ENCODE results near the gene IGFBP4. TPM values are rescaled to one million over a fixed set of nuclear protein-coding genes. Genes with fewer than 3 reads are reported as not detected.
"Not testable (repeated sequence)": the region's sequence is repeated elsewhere in the genome, so short reads cannot be mapped to it uniquely, and the experiment has no call there.

The IGFBP4 gene
- total RNA-seq (100 to 1,000 TPM in 3 of 6 donors, 10 to 100 TPM in 3; 30.2 to 190 (median 80.4) TPM), polyA plus RNA-seq (10 to 100 TPM; 58.7 to 72.3 TPM)

DNA sequence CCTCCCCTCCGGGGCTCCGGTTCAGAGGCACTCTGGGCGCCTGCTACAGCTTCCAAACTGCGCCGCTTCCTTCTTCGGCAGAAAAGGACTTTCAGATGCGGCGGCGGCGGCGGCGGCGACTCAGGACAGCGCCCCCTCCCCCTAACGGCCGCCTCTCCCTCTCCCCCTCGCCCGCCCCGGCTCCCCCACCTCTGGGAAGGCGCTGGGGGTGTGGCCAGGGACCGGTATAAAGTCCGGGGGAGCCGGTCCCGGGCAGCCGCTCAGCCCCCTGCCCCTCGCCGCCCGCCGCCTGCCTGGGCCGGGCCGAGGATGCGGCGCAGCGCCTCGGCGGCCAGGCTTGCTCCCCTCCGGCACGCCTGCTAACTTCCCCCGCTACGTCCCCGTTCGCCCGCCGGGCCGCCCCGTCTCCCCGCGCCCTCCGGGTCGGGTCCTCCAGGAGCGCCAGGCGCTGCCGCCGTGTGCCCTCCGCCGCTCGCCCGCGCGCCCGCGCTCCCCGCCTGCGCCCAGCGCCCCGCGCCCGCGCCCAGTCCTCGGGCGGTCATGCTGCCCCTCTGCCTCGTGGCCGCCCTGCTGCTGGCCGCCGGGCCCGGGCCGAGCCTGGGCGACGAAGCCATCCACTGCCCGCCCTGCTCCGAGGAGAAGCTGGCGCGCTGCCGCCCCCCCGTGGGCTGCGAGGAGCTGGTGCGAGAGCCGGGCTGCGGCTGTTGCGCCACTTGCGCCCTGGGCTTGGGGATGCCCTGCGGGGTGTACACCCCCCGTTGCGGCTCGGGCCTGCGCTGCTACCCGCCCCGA lies at the start of gene IGFBP4:
TSS of gene IGFBP4 (plus strand) at position 255 of the 792 bp plus-strand sequence. CDS start at position 541, 286 bp downstream.
- Histone ChIP-seq H3K36me3 (no peaks in the 10 kb centered on the region), H3K4me3 (peak within 1 kb of the TSS; percentile 18 to 52 (median 28)), H3K4me1 (peaks cover 3 to 8% (median 5%) of the 10 kb centered on the region in 3 donors), H3K9me3 (no peaks in the 10 kb centered on the region), H3K27me3 (no peaks in the 10 kb centered on the region), H3K27ac (peak within 1 kb of the TSS in 3 of 4 donors; percentile 17 to 54 (median 44))
- peak; percentile 59 to 91 (median 74) for DNase-seq
- TF ChIP-seq, protein P1, sequence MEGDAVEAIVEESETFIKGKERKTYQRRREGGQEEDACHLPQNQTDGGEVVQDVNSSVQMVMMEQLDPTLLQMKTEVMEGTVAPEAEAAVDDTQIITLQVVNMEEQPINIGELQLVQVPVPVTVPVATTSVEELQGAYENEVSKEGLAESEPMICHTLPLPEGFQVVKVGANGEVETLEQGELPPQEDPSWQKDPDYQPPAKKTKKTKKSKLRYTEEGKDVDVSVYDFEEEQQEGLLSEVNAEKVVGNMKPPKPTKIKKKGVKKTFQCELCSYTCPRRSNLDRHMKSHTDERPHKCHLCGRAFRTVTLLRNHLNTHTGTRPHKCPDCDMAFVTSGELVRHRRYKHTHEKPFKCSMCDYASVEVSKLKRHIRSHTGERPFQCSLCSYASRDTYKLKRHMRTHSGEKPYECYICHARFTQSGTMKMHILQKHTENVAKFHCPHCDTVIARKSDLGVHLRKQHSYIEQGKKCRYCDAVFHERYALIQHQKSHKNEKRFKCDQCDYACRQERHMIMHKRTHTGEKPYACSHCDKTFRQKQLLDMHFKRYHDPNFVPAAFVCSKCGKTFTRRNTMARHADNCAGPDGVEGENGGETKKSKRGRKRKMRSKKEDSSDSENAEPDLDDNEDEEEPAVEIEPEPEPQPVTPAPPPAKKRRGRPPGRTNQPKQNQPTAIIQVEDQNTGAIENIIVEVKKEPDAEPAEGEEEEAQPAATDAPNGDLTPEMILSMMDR (IDR thresholded peaks at IDR 0.05): peak in 1 of 4 donors; percentile 19
- intact Hi-C loops (cut with DNase I): loop anchor here in 2 of 3 donors (5.0 kb wide), 2 partner anchors 34 to 89 kb away; no protein-coding TSS in a partner anchor
- FAIRE-seq: no peak
- 3% methylated on average over 66 to 98 of the region's 98 CpGs for WGBS, 2 donors
- peak; percentile 49 to 79 (median 72) for ATAC-seq

DNA sequence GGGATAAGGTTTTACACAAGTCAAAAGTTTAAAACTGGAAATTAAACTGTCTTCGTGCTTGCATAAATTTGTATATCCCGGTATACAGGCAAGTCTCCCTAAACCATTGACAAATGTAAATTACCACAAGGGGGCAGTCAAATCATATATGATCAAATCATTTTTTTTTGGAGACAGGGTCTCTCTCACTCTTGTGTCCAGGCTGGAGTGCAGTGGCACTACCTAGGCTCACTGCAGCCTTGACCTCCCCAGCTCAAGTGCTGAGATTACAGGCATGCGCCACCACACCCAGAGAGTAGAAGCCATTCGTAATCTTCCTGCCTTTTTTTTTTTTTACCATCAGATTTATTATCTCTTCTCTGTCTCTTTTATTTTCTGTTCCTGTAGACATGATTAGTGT lies 44.1 kb upstream of the IGFBP4 start:
- Histone ChIP-seq H3K36me3 (no peaks in the 10 kb centered on the region), H3K4me1 (no peaks in the 10 kb centered on the region), H3K27ac (no peak overlapping the region), H3K9me3 (no peaks in the 10 kb centered on the region), H3K27me3 (no peaks in the 10 kb centered on the region), H3K4me3 (no peak overlapping the region)
- no peak for DNase-seq
- 48% methylated on average over 4 of the region's 4 CpGs for WGBS, 2 donors
- intact Hi-C loops (cut with DNase I): no loop called here
- ATAC-seq: peak in 3 of 4 donors; percentile 56 to 65 (median 65)
- TF ChIP-seq, protein P1 (IDR thresholded peaks at IDR 0.05): peak; percentile 22 to 52 (median 41)
- no peak for FAIRE-seq

DNA sequence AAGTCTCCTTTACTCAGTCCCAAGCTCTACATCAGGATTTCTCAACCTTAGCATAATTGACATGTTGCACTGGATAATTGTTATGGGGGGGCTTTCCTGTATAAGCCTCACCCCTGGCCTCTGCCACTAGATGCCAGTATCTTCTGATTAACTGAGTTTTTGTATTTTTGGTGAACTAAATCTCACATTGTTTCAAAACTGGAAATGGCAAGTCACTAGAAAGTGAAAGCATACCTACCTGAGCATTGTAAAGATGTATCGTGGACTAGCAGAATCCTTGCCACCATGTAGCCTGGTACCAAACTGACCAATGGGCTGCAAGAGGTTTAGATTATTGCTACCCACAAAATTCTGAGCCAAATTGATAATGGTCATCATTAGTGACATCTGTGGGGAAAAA lies 40.6 kb upstream of the IGFBP4 start:
- H3K9me3 ChIP-seq: no peaks in the 10 kb centered on the region
- FAIRE-seq (no peak), DNase-seq (no peak), ATAC-seq (no peak)
- TF ChIP-seq, protein P1 (IDR thresholded peaks at IDR 0.05): no peak
- 90 to 100% methylated on average over 1 of the region's 1 CpG for WGBS, 2 donors
- no peaks in the 10 kb centered on the region for H3K36me3 ChIP-seq
- no peaks in the 10 kb centered on the region for H3K4me1 ChIP-seq
- H3K27me3 ChIP-seq: no peaks in the 10 kb centered on the region
- intact Hi-C loops (cut with DNase I): no loop called here
- H3K27ac ChIP-seq: no peak overlapping the region
- H3K4me3 ChIP-seq: no peak overlapping the region

DNA sequence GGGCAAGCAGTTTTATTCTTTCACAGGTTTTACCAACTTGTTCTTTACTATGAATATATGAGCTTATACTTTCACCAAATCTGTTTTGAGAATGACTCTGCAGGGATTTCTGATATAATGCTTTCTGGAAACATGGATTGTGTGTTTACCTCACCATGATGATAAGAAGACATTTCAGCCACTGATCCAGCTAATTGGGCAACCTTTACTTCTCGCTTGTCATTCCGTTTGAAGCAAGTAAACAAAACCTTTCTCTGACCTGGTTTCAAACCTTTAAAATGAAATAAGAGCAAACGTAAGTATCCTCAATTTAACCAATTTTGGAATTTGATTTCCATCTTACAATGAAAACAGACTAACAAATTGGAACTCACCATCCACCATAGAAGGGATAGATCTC lies 39.2 kb upstream of the IGFBP4 start:
- Histone ChIP-seq H3K27ac (no peak overlapping the region), H3K27me3 (no peaks in the 10 kb centered on the region), H3K36me3 (no peaks in the 10 kb centered on the region), H3K9me3 (no peaks in the 10 kb centered on the region), H3K4me3 (no peak overlapping the region), H3K4me1 (no peaks in the 10 kb centered on the region)
- intact Hi-C loops (cut with DNase I): no loop called here
- 43% methylated on average over 3 of the region's 3 CpGs for WGBS, 2 donors
- FAIRE-seq: no peak
- DNase-seq: no peak
- ATAC-seq: no peak
- TF ChIP-seq, protein P1 (IDR thresholded peaks at IDR 0.05): no peak

DNA sequence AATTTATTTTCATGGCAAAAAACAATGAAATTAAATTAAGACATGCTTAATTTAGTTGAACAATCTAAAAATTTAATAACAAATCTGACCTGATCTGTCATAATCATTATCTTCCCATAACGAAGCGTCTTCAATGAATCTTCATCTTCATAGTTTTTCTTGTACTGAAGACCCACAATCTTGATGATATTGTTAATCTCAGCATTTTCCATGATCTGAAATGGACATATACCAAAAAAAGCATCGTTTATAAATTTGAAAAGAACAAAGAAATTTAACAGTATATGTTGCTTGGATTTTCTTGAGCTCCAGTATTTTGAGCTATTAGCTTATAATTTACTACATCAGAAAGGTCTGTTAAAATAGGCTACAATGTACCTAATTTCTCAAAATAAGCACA lies 35.8 kb upstream of the IGFBP4 start:
- DNase-seq: no peak
- Histone ChIP-seq H3K27me3 (no peaks in the 10 kb centered on the region), H3K9me3 (no peaks in the 10 kb centered on the region), H3K4me3 (no peak overlapping the region), H3K27ac (no peak overlapping the region), H3K36me3 (no peaks in the 10 kb centered on the region), H3K4me1 (no peaks in the 10 kb centered on the region)
- no peak for ATAC-seq
- 92 to 94% methylated on average over 3 of the region's 3 CpGs for WGBS, 2 donors
- TF ChIP-seq, protein P1 (IDR thresholded peaks at IDR 0.05): no peak
- FAIRE-seq: no peak
- intact Hi-C loops (cut with DNase I): no loop called here

DNA sequence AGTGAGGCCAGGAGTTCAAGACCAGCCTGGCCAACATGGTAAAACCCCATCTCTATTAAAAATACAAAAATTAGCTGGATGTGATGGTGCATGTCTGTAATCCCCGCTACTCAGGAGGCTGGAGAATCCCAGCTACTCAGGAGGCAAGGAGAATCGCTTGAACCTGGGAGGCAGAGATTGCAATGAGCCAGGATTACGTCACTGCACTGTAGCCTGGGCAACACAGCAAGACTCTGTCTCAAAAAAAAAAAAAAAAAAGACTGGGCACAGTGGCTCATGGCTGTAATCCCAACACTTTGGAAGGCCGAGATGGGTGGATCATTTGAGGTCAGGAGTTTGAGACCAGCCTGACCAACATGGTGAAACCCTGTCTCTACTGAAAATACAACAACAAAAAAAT lies 33.7 kb upstream of the IGFBP4 start:
- FAIRE-seq; H3K36me3 ChIP-seq; H3K27ac ChIP-seq; DNase-seq; H3K4me3 ChIP-seq; intact Hi-C loops (cut with DNase I); ATAC-seq; H3K4me1 ChIP-seq; H3K27me3 ChIP-seq; H3K9me3 ChIP-seq: not testable (repeated sequence)
- WGBS, 2 donors: 94 to 97% methylated on average over 4 of the region's 4 CpGs

Data from pancreas (tissue), 10 donors.